GM12891 (cell line): Measurements from ENCODE around the gene NDFIP2.
A peak's percentile ranks its signal among the peaks of the same experiment; 100 is the strongest.

Source experiments
- DNase-seq: peaks from one replicate; pipeline ENCODE4 v3.0.0; 2011; ENCODE audit warnings: low spot score; ENCODE audit not compliant: insufficient read length
- FAIRE-seq: peaks from 2 replicates; lab custom pipeline; 2011; peaks lifted over from hg19 to GRCh38; lab: Jason Lieb, UNC
- PAX5 ChIP-seq: IDR thresholded peaks from 2 replicates; pipeline ENCODE4 v1.6.1; 2011; ENCODE audit warnings: low read length, moderate library complexity, mild to moderate bottlenecking; ENCODE audit not compliant: insufficient read depth, severe bottlenecking
- POLR2A ChIP-seq: IDR thresholded peaks from 2 replicates; pipeline ENCODE4 v1.6.1; 2011; ENCODE audit warnings: low read depth, low read length, control low read depth
- POLR2AphosphoS5 ChIP-seq: IDR thresholded peaks from 2 replicates; pipeline ENCODE4 v1.6.1; 2011; ENCODE audit warnings: low read depth, low read length, control low read depth
- POU2F2 ChIP-seq: IDR thresholded peaks from 2 replicates; pipeline ENCODE4 v1.6.1; 2011; ENCODE audit warnings: low read depth, mild to moderate bottlenecking, control low read depth, low read length, moderate library complexity
- SPI1 ChIP-seq: IDR thresholded peaks from 2 replicates; pipeline ENCODE4 v1.6.1; 2011; ENCODE audit warnings: low read depth, low read length, control low read depth
- TAF1 ChIP-seq: IDR thresholded peaks from 2 replicates; pipeline ENCODE4 v1.6.1; 2011; ENCODE audit warnings: low read depth, low read length, control low read depth

The NDFIP2 gene

GRCh38 chr13:79491715-79492114 lies 10.8 kb downstream of the NDFIP2 start:
- TF ChIP-seq SPI1 (no peak), PAX5 (no peak), POLR2AphosphoS5 (no peak), POU2F2 (no peak), POLR2A (no peak)
- FAIRE-seq (no peak), DNase-seq (no peak)

- TF ChIP-seq POU2F2 (no peak), POLR2AphosphoS5 (no peak), TAF1 (no peak), SPI1 (no peak)
- FAIRE-seq (no peak), DNase-seq (no peak)
These were observed 11.4 kb downstream of the NDFIP2 start for GRCh38 chr13:79492313-79492798.

- DNase-seq = no peak
- FAIRE-seq = no peak
- no peak for TF ChIP-seq POLR2AphosphoS5
- no peak for TF ChIP-seq PAX5
- no peak for TF ChIP-seq POLR2A
- no peak for TF ChIP-seq SPI1
- no peak for TF ChIP-seq TAF1
- TF ChIP-seq POU2F2 = no peak
These were observed 12.1 kb downstream of the NDFIP2 start for GRCh38 chr13:79492918-79493594.

DNA sequence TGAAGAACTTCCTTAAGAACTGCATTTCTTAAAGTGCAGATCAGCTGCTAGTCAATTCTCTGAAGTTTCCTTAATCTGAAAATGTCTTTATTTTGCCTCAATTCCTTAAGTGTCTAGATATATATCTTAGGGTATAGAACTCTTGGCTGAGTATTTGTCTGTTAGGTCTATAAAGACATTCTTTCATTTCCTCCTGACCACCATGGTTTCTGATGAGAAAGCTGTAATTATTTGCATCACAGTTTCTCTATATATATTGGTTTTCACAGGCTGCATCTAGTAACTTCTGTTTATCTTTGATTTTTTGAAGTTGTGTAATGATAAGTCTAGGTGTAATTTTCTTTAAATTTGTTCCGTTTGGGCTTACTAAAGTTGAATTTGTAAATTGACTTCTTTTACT lies 15.2 kb downstream of the NDFIP2 start:
- TF ChIP-seq PAX5 (no peak), POLR2AphosphoS5 (no peak), SPI1 (no peak), TAF1 (no peak), POU2F2 (no peak), POLR2A (no peak)
- FAIRE-seq (no peak), DNase-seq (no peak)

DNA sequence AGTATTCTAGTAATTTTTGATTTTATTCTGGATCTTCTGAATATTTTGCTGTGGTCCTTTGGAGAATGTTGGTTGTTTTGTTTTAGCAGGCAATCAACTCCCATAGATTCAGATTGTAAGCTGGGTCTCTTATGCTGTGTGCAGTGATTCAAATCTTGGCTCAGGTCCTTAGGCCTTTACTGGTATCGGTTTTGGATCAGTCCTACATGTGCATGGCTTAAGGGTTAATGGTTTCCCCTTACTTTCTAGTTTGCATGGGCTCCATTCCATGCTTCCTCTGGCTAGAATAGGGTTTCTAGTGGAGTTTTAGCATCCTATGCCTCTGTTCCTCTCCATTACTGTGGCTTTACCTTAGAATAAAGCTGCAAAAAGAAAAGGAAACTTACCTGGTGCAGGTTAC lies 16.1 kb downstream of the NDFIP2 start:
- TF ChIP-seq POU2F2 = no peak
- TF ChIP-seq TAF1 = no peak
- no peak for TF ChIP-seq SPI1
- TF ChIP-seq PAX5 = no peak
- no peak for TF ChIP-seq POLR2A
- TF ChIP-seq POLR2AphosphoS5 = no peak
- FAIRE-seq = peak; percentile 23
- no peak for DNase-seq

DNA sequence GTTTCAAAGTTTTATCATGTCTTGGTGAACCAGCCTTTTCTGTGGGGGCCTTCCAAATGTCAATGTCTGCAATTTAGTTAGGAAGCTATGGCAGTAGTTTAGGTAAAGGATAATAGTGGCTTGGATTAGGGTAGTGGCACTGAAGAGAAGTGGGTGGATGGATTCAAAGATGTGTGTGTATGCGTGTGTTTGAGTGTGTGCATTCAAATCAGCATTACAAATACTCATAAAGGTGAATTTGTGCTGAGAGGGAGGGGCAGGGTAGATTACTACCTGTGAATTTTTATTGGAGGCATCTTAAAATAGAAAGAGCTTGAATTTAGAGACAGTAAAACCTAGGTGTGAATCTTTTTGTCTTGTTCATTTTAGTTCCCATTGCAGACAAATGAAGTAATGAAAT lies 16.9 kb downstream of the NDFIP2 start:
- TF ChIP-seq SPI1 (no peak), POLR2A (no peak), POLR2AphosphoS5 (no peak), POU2F2 (no peak), TAF1 (no peak), PAX5 (no peak)
- DNase-seq (no peak), FAIRE-seq (no peak)

GRCh38 chr13:79500829-79501228 lies 19.9 kb downstream of the NDFIP2 start:
- TF ChIP-seq TAF1 (no peak), PAX5 (no peak), POLR2AphosphoS5 (no peak), POU2F2 (no peak), SPI1 (no peak), POLR2A (no peak)
- DNase-seq = no peak
- FAIRE-seq = no peak

GRCh38 chr13:79501538-79502232 lies 20.7 kb downstream of the NDFIP2 start:
- DNase-seq = no peak
- FAIRE-seq = peak; percentile 43
- TF ChIP-seq SPI1 = no peak
- no peak for TF ChIP-seq POU2F2
- TF ChIP-seq TAF1 = no peak
- no peak for TF ChIP-seq POLR2A
- no peak for TF ChIP-seq POLR2AphosphoS5
- TF ChIP-seq PAX5 = no peak

- no peak for FAIRE-seq
- TF ChIP-seq POLR2AphosphoS5 (no peak), PAX5 (no peak), TAF1 (no peak), SPI1 (no peak), POU2F2 (no peak), POLR2A (no peak)
These were observed 22.0 kb downstream of the NDFIP2 start for GRCh38 chr13:79502859-79503468.

More at GRCh38 chr13:79502859-79503468, 22.0 kb downstream of the NDFIP2 start:
- DNase-seq = no peak
